ENCODE data around the gene IGSF23. TPM values are rescaled to one million over a fixed set of nuclear protein-coding genes. Genes with fewer than 3 reads are reported as not detected.
"Not testable (repeated sequence)": the region's sequence is repeated elsewhere in the genome, so short reads cannot be mapped to it uniquely, and the experiment has no call there.

The IGSF23 gene
- total RNA-seq, 1 donor from 2014 or later = not detected

GRCh38 chr19:44607917-44608316 lies 5.4 kb upstream of the IGSF23 start:
- no peaks in the 10 kb centered on the region for H3K36me3 Mint-ChIP-seq
- H3K27ac Mint-ChIP-seq = no peak overlapping the region
- Histone ChIP-seq H3K4me2 (no peak overlapping the region), H3K9ac (no peak overlapping the region), H3K4me1 (no peaks in the 10 kb centered on the region), H3K79me2 (ENCODE audit: low read depth) (no peaks in the 10 kb centered on the region), H3K27ac (no peak overlapping the region), H3K4me3 (no peak overlapping the region), H3K9me3 (ENCODE audit: low read depth) (no peaks in the 10 kb centered on the region), H4K20me1 (ENCODE audit: low read depth) (no peaks in the 10 kb centered on the region), H3K27me3 (no peaks in the 10 kb centered on the region), H3F3A (ENCODE audit: low read depth) (no peaks in the 10 kb centered on the region), H2AFZ (replicated peaks) (no peak overlapping the region), H3K36me3 (no peaks in the 10 kb centered on the region)
- H3K9me3 Mint-ChIP-seq = peaks cover 2% of the 10 kb centered on the region
- TF ChIP-seq CTCF (IDR thresholded peaks at IDR 0.05) = no peak
- no peak for DNase-seq (ENCODE audit: low spot score)
- no peak overlapping the region for H3K4me3 Mint-ChIP-seq
- H3K27me3 Mint-ChIP-seq (ENCODE audit: insufficient read depth, low read depth) = peaks cover 2% of the 10 kb centered on the region
- no peaks in the 10 kb centered on the region for H3K4me1 Mint-ChIP-seq

- H3K27ac Mint-ChIP-seq = no peak overlapping the region
- Histone ChIP-seq H3K4me1 (no peaks in the 10 kb centered on the region), H3F3A (ENCODE audit: low read depth) (no peaks in the 10 kb centered on the region), H2AFZ (replicated peaks) (no peak overlapping the region), H3K79me2 (ENCODE audit: low read depth) (no peaks in the 10 kb centered on the region), H3K27ac (no peak overlapping the region), H3K4me2 (no peak overlapping the region), H3K36me3 (no peaks in the 10 kb centered on the region), H3K4me3 (no peak overlapping the region), H3K27me3 (no peaks in the 10 kb centered on the region), H3K9me3 (ENCODE audit: low read depth) (no peaks in the 10 kb centered on the region), H3K9ac (no peak overlapping the region), H4K20me1 (ENCODE audit: low read depth) (no peaks in the 10 kb centered on the region)
- peaks cover 2% of the 10 kb centered on the region for H3K9me3 Mint-ChIP-seq
- TF ChIP-seq EZH2 (IDR thresholded peaks at IDR 0.05) = no peak
- no peaks in the 10 kb centered on the region for H3K36me3 Mint-ChIP-seq
- no peak for DNase-seq (ENCODE audit: low spot score)
- no peak overlapping the region for H3K4me3 Mint-ChIP-seq
- H3K27me3 Mint-ChIP-seq (ENCODE audit: insufficient read depth, low read depth) = peaks cover 2% of the 10 kb centered on the region
- H3K4me1 Mint-ChIP-seq = no peaks in the 10 kb centered on the region
These were observed 5.0 kb upstream of the IGSF23 start for GRCh38 chr19:44608391-44608821.

DNA sequence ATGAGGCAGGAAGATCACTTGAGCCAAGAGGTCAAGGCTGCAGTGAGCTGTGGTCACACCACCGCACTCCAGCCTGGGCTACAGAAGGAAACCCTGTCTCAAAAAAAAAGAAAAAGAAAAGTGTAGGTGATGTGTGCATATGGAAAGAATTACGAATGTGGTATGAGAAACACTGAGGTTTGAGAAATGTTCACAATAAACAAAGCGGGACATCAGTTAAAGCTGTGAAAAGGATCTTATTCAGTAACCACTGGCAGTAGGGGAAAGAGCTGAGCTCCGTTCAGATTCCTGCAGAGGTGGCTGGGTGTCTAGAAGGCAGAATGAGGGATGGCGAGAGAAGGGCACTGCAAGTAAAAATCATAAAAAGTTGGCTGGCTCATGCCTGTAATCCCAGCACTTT lies 4.1 kb upstream of the IGSF23 start:
- H3K4me2 ChIP-seq = no peak overlapping the region
- no peaks in the 10 kb centered on the region for H3K27me3 ChIP-seq
- Mint-ChIP-seq H3K4me3 (no peak overlapping the region), H3K27me3 (ENCODE audit: insufficient read depth, low read depth) (peaks cover 2% of the 10 kb centered on the region), H3K36me3 (no peaks in the 10 kb centered on the region), H3K27ac (no peak overlapping the region), H3K4me1 (no peaks in the 10 kb centered on the region), H3K9me3 (peaks cover 2% of the 10 kb centered on the region)
- no peak for DNase-seq (ENCODE audit: low spot score)
- no peak overlapping the region for H2AFZ ChIP-seq (replicated peaks)
- H4K20me1 ChIP-seq (ENCODE audit: low read depth) = no peaks in the 10 kb centered on the region
- no peaks in the 10 kb centered on the region for H3F3A ChIP-seq (ENCODE audit: low read depth)
- TF ChIP-seq EZH2phosphoT487 (IDR thresholded peaks at IDR 0.05) = no peak
- TF ChIP-seq EZH2 (IDR thresholded peaks at IDR 0.05) = no peak
- TF ChIP-seq CTCF (IDR thresholded peaks at IDR 0.05) = no peak
- no peaks in the 10 kb centered on the region for H3K79me2 ChIP-seq (ENCODE audit: low read depth)
- H3K9me3 ChIP-seq (ENCODE audit: low read depth) = no peaks in the 10 kb centered on the region
- no peaks in the 10 kb centered on the region for H3K4me1 ChIP-seq
- no peak overlapping the region for H3K27ac ChIP-seq
- no peaks in the 10 kb centered on the region for H3K36me3 ChIP-seq
- H3K9ac ChIP-seq = no peak overlapping the region
- no peak overlapping the region for H3K4me3 ChIP-seq

GRCh38 chr19:44610497-44610896 lies 2.9 kb upstream of the IGSF23 start:
- not testable (repeated sequence) for H3K27me3 Mint-ChIP-seq (ENCODE audit: insufficient read depth, low read depth); H3K36me3 Mint-ChIP-seq; H3K4me3 Mint-ChIP-seq; H3K9ac ChIP-seq; H3K4me3 ChIP-seq; H3K9me3 Mint-ChIP-seq; H3K9me3 ChIP-seq (ENCODE audit: low read depth); H3K4me2 ChIP-seq; H3K27me3 ChIP-seq; H3K27ac Mint-ChIP-seq; H3K4me1 ChIP-seq; H2AFZ ChIP-seq (replicated peaks); H4K20me1 ChIP-seq (ENCODE audit: low read depth); H3K36me3 ChIP-seq; H3K27ac ChIP-seq; H3K79me2 ChIP-seq (ENCODE audit: low read depth); H3K4me1 Mint-ChIP-seq; DNase-seq (ENCODE audit: low spot score); H3F3A ChIP-seq (ENCODE audit: low read depth)
- peak; percentile 18 for TF ChIP-seq CTCF (IDR thresholded peaks at IDR 0.05)
